Stimulated activated CD8-positive, alpha-beta memory T cell treated with anti-CD3 and anti-CD28 coated beads, Interleukin-15, amount 100 ng/mL, for 4 hours (primary cell): ENCODE measurements around the gene SOCS3.

Experiments
- DNase-seq, 2 donors: peaks; one replicate each; pipeline ENCODE4 v3.0.0-alpha.2; 2020; ENCODE audit warnings: low read depth in 2 of 2

SOCS3 gene

GRCh38 chr17:78367193-78367592, 7.3 kb upstream of the SOCS3 start:
- no peak for DNase-seq

- DNase-seq: no peak
Observed at GRCh38 chr17:78366109-78366848, 6.4 kb upstream of the SOCS3 start.

GRCh38 chr17:78365561-78366108, 5.8 kb upstream of the SOCS3 start:
- no peak for DNase-seq

- DNase-seq: no peak
Observed at GRCh38 chr17:78364436-78365281, 4.8 kb upstream of the SOCS3 start.

- no peak for DNase-seq
Observed at GRCh38 chr17:78362671-78363070, 2.8 kb upstream of the SOCS3 start.

GRCh38 chr17:78362232-78362631, 2.4 kb upstream of the SOCS3 start:
- DNase-seq: no peak

GRCh38 chr17:78361225-78361701, 1.4 kb upstream of the SOCS3 start:
- no peak for DNase-seq

GRCh38 chr17:78360371-78361224, 721 bp upstream of the SOCS3 start:
- DNase-seq: peak; percentile 67 to 74

GRCh38 chr17:78359321-78359996, 418 bp downstream of the SOCS3 start:
- no peak for DNase-seq

- no peak for DNase-seq
Observed at GRCh38 chr17:78358538-78359320, 1.1 kb downstream of the SOCS3 start.

GRCh38 chr17:78357672-78358537, 2.0 kb downstream of the SOCS3 start:
- DNase-seq: no peak

GRCh38 chr17:78357177-78357586, 2.7 kb downstream of the SOCS3 start:
- no peak for DNase-seq

- peak; percentile 77 to 90 for DNase-seq
Observed at GRCh38 chr17:78356101-78356713, 3.7 kb downstream of the SOCS3 start.

- no peak for DNase-seq
Observed at GRCh38 chr17:78355701-78356100, 4.2 kb downstream of the SOCS3 start.

GRCh38 chr17:78355045-78355641, 4.7 kb downstream of the SOCS3 start:
- no peak for DNase-seq

GRCh38 chr17:78353834-78354233, 6.0 kb downstream of the SOCS3 start:
- DNase-seq: no peak

GRCh38 chr17:78351449-78352006, 8.3 kb downstream of the SOCS3 start:
- no peak for DNase-seq
